ENCODE results near the gene PPP1R3C.

- TF ChIP-seq, protein P1, sequence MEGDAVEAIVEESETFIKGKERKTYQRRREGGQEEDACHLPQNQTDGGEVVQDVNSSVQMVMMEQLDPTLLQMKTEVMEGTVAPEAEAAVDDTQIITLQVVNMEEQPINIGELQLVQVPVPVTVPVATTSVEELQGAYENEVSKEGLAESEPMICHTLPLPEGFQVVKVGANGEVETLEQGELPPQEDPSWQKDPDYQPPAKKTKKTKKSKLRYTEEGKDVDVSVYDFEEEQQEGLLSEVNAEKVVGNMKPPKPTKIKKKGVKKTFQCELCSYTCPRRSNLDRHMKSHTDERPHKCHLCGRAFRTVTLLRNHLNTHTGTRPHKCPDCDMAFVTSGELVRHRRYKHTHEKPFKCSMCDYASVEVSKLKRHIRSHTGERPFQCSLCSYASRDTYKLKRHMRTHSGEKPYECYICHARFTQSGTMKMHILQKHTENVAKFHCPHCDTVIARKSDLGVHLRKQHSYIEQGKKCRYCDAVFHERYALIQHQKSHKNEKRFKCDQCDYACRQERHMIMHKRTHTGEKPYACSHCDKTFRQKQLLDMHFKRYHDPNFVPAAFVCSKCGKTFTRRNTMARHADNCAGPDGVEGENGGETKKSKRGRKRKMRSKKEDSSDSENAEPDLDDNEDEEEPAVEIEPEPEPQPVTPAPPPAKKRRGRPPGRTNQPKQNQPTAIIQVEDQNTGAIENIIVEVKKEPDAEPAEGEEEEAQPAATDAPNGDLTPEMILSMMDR (IDR thresholded peaks at IDR 0.05; ENCODE audit: low read depth, low read length, poor library complexity, severe bottlenecking): no peak
- TF ChIP-seq EZH2phosphoT487 (IDR thresholded peaks at IDR 0.05; ENCODE audit: borderline replicate concordance, low read length): no peak
Observed at GRCh38 chr10:91664426-91664825, 31.6 kb upstream of the PPP1R3C start.

Measured in DOHH2 (cell line).